ENCODE data around the gene RNASE4.
"Not testable (repeated sequence)": the region's sequence is repeated elsewhere in the genome, so short reads cannot be mapped to it uniquely, and the experiment has no call there.

Gene RNASE4

DNA sequence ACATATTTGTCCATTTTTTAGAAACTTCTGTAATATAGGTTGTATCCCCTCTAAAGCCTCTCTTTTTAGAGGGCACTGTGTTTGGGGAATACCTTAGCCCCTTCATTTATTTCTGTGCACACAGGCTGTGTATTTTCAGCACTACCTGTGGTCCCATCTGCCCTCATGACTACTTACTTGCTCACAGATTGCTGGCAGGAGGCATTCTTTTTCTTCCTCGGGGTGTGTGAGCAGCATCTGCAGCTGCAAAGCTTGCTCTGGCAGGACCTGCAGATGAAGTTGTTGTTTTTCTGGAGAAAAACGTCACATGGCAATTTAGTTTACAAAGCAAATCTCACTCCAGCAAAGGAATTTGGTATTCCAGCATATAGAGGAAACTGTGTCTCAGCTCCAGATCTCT is 28.5 kb downstream of the RNASE4 start:
- TF ChIP-seq, protein P1, sequence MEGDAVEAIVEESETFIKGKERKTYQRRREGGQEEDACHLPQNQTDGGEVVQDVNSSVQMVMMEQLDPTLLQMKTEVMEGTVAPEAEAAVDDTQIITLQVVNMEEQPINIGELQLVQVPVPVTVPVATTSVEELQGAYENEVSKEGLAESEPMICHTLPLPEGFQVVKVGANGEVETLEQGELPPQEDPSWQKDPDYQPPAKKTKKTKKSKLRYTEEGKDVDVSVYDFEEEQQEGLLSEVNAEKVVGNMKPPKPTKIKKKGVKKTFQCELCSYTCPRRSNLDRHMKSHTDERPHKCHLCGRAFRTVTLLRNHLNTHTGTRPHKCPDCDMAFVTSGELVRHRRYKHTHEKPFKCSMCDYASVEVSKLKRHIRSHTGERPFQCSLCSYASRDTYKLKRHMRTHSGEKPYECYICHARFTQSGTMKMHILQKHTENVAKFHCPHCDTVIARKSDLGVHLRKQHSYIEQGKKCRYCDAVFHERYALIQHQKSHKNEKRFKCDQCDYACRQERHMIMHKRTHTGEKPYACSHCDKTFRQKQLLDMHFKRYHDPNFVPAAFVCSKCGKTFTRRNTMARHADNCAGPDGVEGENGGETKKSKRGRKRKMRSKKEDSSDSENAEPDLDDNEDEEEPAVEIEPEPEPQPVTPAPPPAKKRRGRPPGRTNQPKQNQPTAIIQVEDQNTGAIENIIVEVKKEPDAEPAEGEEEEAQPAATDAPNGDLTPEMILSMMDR (conservative IDR thresholded peaks at IDR 0.05; ENCODE audit: low read depth, low read length), result no peak
- DNase-seq (ENCODE audit: low read depth), result no peak
- H3K4me3 ChIP-seq (ENCODE audit: low read length), result no peak overlapping the region

DNA sequence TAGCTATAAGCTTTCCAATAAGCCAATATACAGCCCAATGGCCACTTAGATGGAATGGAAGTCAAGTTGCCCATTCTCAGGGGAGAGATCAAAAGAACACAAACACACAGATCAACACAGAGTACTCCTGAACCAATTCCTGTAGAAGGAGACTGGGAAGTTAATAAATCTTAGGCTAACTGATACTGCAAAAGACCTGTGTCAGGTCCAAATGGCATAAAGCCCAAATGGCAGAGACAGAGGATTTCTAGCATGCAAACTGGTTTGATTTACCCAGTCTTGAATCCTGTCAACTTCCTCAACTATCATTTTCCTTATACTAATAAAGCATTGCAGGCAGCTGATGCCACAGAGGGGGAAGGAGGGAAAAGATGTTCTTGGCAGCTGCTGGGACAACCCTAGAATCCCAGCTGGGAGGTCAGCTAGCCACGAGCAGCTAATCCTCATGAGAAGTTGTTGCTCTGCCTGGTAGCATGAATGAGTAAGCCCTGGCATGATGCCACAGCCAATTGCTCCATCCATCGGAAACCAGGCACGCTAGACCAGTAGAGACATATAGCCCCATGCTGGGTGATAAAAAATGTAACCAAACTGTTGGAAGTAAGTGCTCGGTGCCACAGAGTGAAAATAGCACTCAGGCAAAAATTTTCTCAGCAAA is 30.4 kb downstream of the RNASE4 start:
- no peak overlapping the region for H3K4me3 ChIP-seq (ENCODE audit: low read length)
- TF ChIP-seq, protein P1 (conservative IDR thresholded peaks at IDR 0.05; ENCODE audit: low read depth, low read length), result no peak
- peak; percentile 63 for DNase-seq (ENCODE audit: low read depth)

DNA sequence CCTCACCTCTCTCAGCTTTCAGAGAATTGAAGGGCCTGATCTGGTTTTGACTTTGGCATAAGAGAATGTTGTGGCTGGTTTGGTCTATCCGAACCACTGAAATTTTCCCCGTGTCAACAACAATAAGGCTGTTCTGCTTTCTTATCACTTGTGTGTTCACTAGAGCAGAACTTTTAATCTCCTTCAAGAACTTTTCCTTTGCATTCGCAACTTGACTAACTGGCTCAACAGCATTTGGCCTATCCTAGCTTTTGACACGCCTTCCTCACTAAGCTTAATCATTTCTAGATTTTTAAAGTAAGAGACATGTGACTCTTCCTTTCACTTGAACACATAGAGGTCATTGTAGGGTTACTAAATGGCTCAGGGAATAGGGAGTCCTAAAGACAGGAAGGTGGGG is 35.4 kb downstream of the RNASE4 start:
- TF ChIP-seq, protein P1 (conservative IDR thresholded peaks at IDR 0.05; ENCODE audit: low read depth, low read length), result no peak
- no peak overlapping the region for H3K4me3 ChIP-seq (ENCODE audit: low read length)
- DNase-seq (ENCODE audit: low read depth), result no peak

DNA sequence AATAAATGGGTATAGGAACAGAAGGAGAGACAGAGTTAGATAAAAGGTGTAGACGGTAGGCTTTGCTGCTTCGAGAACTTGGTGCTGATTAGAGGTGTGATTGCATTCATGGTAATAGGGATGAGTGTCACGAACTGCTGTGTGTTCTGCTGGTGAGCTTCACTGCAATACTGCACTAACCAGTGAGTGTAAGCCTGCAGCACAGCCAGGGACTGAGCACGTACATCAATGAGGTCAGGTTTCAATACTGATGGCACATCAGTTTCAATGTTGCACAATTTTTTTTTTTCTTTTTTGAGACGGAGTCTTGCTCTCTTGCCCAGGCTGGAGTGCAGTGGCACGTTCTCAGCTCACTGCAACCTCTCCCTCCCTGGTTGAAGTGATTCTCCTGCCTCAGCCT is 36.4 kb downstream of the RNASE4 start:
- no peak for DNase-seq (ENCODE audit: low read depth)
- no peak overlapping the region for H3K4me3 ChIP-seq (ENCODE audit: low read length)
- TF ChIP-seq, protein P1 (conservative IDR thresholded peaks at IDR 0.05; ENCODE audit: low read depth, low read length), result no peak

DNA sequence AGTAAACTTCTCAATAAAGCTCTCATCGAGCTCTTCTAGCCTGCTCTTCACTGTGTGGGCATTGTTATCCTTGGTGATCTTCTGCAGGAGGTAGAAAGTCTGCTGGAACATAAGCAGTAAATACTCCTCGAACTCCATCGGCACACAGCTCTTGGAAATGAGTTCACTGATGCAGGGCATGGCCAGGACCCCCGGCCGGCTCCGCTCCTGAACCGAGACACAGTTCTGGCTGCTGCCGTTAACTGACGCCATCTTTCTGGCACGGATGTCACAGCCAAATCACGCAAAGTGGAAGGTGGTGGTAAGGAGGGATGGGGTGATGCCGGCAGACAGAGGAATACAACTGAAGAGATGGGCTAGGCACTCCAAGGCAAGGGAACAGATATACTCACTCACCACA is 37.7 kb downstream of the RNASE4 start:
- H3K4me3 ChIP-seq (ENCODE audit: low read length), result no peak overlapping the region
- TF ChIP-seq, protein P1 (conservative IDR thresholded peaks at IDR 0.05; ENCODE audit: low read depth, low read length), result no peak
- no peak for DNase-seq (ENCODE audit: low read depth)

DNA sequence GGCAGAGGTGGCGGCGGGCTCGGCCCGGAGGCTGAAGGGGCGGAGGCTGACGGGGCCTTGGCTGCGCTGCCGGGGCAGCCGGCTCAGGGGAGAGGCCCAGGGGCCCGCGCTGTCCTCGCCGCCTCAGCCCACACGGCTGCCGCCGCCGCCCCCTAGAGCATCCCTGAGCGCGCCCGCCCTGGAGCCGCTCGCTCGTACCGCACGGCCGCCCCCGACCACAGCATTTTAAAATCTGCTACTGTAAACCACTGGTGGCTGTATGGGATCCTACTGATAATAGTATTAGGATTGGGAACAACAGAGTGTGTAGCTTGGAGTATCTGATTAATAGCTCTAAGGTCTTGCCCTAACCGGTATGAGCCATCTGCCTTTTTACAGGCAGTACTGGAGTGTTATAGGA is 39.1 kb downstream of the RNASE4 start:
- no peak for DNase-seq (ENCODE audit: low read depth)
- H3K4me3 ChIP-seq (ENCODE audit: low read length), result no peak overlapping the region
- TF ChIP-seq, protein P1 (conservative IDR thresholded peaks at IDR 0.05; ENCODE audit: low read depth, low read length), result no peak

DNA sequence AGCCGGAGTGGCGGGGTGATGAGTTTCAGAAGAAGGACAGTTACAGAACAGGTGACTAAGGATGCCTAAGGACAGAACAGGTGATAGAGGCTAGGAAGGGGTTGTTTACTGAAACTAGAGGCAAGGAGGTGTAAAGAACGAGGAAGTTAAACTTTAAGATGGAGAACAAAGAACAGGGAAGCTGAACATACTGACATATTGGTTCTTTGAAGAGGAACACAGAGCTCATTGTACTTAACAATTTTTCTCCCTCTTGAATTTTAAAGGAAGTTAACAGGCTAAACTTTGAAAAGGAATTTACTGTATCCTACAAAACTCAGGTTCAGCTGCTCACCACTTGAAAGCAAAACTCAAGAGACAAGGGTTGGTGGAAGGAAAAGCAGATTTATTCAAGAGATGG is 41.8 kb downstream of the RNASE4 start:
- not testable (repeated sequence) for H3K4me3 ChIP-seq (ENCODE audit: low read length); DNase-seq (ENCODE audit: low read depth)
